ENCODE measurements around the gene NEUROD1. TPM values are rescaled to one million over a fixed set of nuclear protein-coding genes. Genes with fewer than 3 reads are reported as not detected.

The NEUROD1 gene
- total and polyA plus RNA-seq, 9 of the 15 experiments (the other 6 are each of a cell fraction or from before 2014, with no cell fraction given): not detected

DNA sequence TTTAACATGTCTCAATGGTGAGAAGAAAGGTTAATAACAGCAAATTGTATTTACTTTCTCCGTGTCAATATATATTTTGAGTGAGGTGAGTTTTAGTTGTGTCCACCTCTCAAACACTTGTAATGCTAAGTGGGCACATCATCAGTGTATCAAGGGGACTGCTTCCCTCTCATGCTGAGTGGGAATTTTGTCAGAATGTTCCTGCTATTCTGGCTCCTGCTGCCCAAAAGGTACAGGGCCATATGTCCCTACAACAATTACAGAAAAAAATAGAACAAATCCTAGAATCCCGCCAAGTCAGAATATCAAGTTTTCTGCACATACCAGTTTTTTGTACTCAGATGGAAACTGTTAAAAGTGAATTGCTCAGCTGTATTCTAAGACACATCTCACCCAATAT lies 18.0 kb downstream of the NEUROD1 start:
- Histone ChIP-seq H3K27me3 (ENCODE audit: control insufficient read depth in 2 of 2, insufficient read depth in 2 of 2, low read length in 2 of 2) (no peaks in the 10 kb centered on the region; a peak in 1 of 5 replicates), H4K20me1 (replicated peaks; ENCODE audit: control insufficient read depth, insufficient read depth, low read length) (no peaks in the 10 kb centered on the region), H3K9ac (ENCODE audit: insufficient read depth in 1 of 2, low read depth in 2 of 2, low read length in 2 of 2) (no peak overlapping the region), H3K4me1 (replicated peaks in 1 of 2; ENCODE audit: control insufficient read depth in 2 of 2, insufficient read depth in 2 of 2, low read length in 2 of 2) (no peaks in the 10 kb centered on the region), H3K4me3 (no peak overlapping the region), H3K9me3 (replicated peaks; ENCODE audit: control insufficient read depth, insufficient read depth, low read depth, low read length) (no peaks in the 10 kb centered on the region), H3K79me2 (ENCODE audit: control insufficient read depth, insufficient read depth, low read length) (no peaks in the 10 kb centered on the region), H3K9me1 (ENCODE audit: control insufficient read depth, insufficient read depth, low read length) (no peaks in the 10 kb centered on the region), H3K4me2 (ENCODE audit: insufficient read depth, low read length) (no peak overlapping the region), H3K27ac (ENCODE audit: extremely low read depth, low read depth, low read length) (no peak overlapping the region), H3K36me3 (ENCODE audit: control insufficient read depth, insufficient read depth, low read length) (no peaks in the 10 kb centered on the region), H2AFZ (ENCODE audit: low read depth, low read length) (no peak overlapping the region)
- ChIA-PET CTCF (ENCODE audit: low intra/inter-chr PET ratio) (no interaction called here), POLR2A (no interaction called here)
- FAIRE-seq: no peak
- 0% methylated on average over 2 of the region's 2 CpGs for WGBS (ENCODE audit: insufficient coverage, low coverage, missing lambda C conversion rate)
- intact Hi-C loops (cut with micrococcal nuclease) (no loop called here), in situ Hi-C loops (cut with MboI) (no loop called here)
- DNase-seq (ENCODE audit: extremely low read depth in 1 of 4, low spot score in 3 of 4): no peak
- BruUV-seq (replicated peaks): no TSS peak
- TF ChIP-seq NR3C1 (CRISPR knock-in tag; IDR thresholded peaks at IDR 0.05) (no peak), CTBP1 (IDR thresholded peaks at IDR 0.05; ENCODE audit: borderline replicate concordance) (no peak), CLOCK (CRISPR knock-in tag; IDR thresholded peaks at IDR 0.05; ENCODE audit: borderline replicate concordance) (no peak), RFX1 (IDR thresholded peaks at IDR 0.05) (no peak), ZSCAN29 (IDR thresholded peaks at IDR 0.05) (no peak)
- TF ChIP-seq, protein P1, sequence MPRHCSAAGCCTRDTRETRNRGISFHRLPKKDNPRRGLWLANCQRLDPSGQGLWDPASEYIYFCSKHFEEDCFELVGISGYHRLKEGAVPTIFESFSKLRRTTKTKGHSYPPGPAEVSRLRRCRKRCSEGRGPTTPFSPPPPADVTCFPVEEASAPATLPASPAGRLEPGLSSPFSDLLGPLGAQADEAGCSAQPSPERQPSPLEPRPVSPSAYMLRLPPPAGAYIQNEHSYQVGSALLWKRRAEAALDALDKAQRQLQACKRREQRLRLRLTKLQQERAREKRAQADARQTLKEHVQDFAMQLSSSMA (CRISPR knock-in tag; IDR thresholded peaks at IDR 0.05): no peak
- no peak for ATAC-seq
